Stimulated activated CD8-positive, alpha-beta memory T cell treated with anti-CD3 and anti-CD28 coated beads, Interleukin-2, amount 100 ng/mL, for 1 hour (primary cell): ENCODE results near the gene RIPK1.
"Not testable (repeated sequence)": the region's sequence is repeated elsewhere in the genome, so short reads cannot be mapped to it uniquely, and the experiment has no call there.

Source experiments
- DNase-seq, 2 donors: peaks; one replicate each; pipeline ENCODE4 v3.0.0-alpha.2; 2020; ENCODE audit warnings: low read depth in 2 of 2

The RIPK1 gene

GRCh38 chr6:3135668-3136291 lies 67.5 kb downstream of the RIPK1 start:
- DNase-seq, result no peak

- DNase-seq, result no peak
Observed at GRCh38 chr6:3136292-3137011, 68.2 kb downstream of the RIPK1 start.

GRCh38 chr6:3137057-3137777 lies 68.9 kb downstream of the RIPK1 start:
- no peak for DNase-seq

- not testable (repeated sequence) for DNase-seq
Observed at GRCh38 chr6:3137873-3138272, 69.6 kb downstream of the RIPK1 start.

GRCh38 chr6:3138341-3138740 lies 70.0 kb downstream of the RIPK1 start:
- no peak for DNase-seq

GRCh38 chr6:3139090-3139903 lies 71.0 kb downstream of the RIPK1 start:
- no peak for DNase-seq

- no peak for DNase-seq
Observed at GRCh38 chr6:3140201-3140600, 71.9 kb downstream of the RIPK1 start.

GRCh38 chr6:3142536-3142935 lies 74.2 kb downstream of the RIPK1 start:
- no peak for DNase-seq

- DNase-seq, result no peak
Observed at GRCh38 chr6:3143158-3143557, 74.9 kb downstream of the RIPK1 start.

- DNase-seq, result no peak
Observed at GRCh38 chr6:3144571-3144970, 76.3 kb downstream of the RIPK1 start.

GRCh38 chr6:3147914-3148757 lies 79.8 kb downstream of the RIPK1 start:
- no peak for DNase-seq

GRCh38 chr6:3151691-3152090 lies 83.4 kb downstream of the RIPK1 start:
- DNase-seq, result no peak

- no peak for DNase-seq
Observed at GRCh38 chr6:3152689-3153088, 84.4 kb downstream of the RIPK1 start.

- not testable (repeated sequence) for DNase-seq
Observed at GRCh38 chr6:3155416-3155815, 87.1 kb downstream of the RIPK1 start.

GRCh38 chr6:3156184-3157130 lies 88.2 kb downstream of the RIPK1 start:
- not testable (repeated sequence) for DNase-seq

- peak; percentile 74 to 84 for DNase-seq
Observed at GRCh38 chr6:3157131-3157933, 89.0 kb downstream of the RIPK1 start, which contains the start of gene TUBB2A. TUBB2A (minus strand) TSS chr6:3157544; CDS start chr6:3157463, 81 bp downstream.

GRCh38 chr6:3159805-3160781 lies 91.8 kb downstream of the RIPK1 start:
- DNase-seq, result peak in 1 of 2 donors; percentile 47

GRCh38 chr6:3162067-3162497 lies 93.8 kb downstream of the RIPK1 start:
- no peak for DNase-seq
